Spleen (tissue), 7 donors: Measurements from ENCODE around the gene ITPK1.

Experiments
- CTCF ChIP-seq, 11 experiments: fragments of 200-600 bp in 7 of 11; fragments of 450-650 bp in 4 of 11; sonication (generic) in 4 of 11; IDR thresholded peaks in 8 of 11; conservative IDR thresholded peaks in 3 of 11; 1 replicate in 7 of 11; 2 replicates in 4 of 11; pipeline versions ENCODE4 v1.4.0 to v1.8.0; 2016 to 2021; ENCODE audit warnings: antibody characterized with exemption in 11 of 11, inconsistent platforms in 4 of 11, mild to moderate bottlenecking in 1 of 11
- POLR2A ChIP-seq, 3 donors: fragments of 450-650 bp; IDR thresholded peaks; one replicate each; pipeline ENCODE4 v1.5.1; 2017; ENCODE audit warnings: antibody characterized with exemption in 3 of 3, mild to moderate bottlenecking in 1 of 3
- donor health status: DM: no; HTN: no; CAD: no; lungs with moderate emphysema.
- donor health status: DM: no; HTN: no; CAD: no.
- donor health status: DM: no; HTN: no; CAD: no.

- TF ChIP-seq CTCF (IDR thresholded peaks at IDR 0.05 in 8 of 11, conservative IDR thresholded peaks at IDR 0.05 in 3 of 11) (no peak), POLR2A (IDR thresholded peaks at IDR 0.05) (no peak)
Measured at GRCh38 chr14:93142854-93143652, 27.3 kb upstream of the ITPK1 start.
